Parathyroid adenoma (tissue), 2 donors: ENCODE measurements around the gene S100B.

ENCODE experiments used
- H2AFZ ChIP-seq: fragments of 300-600 bp; sonication (generic); one replicate; pipeline ENCODE4 v1.7.0; 2017; ENCODE audit warnings: antibody characterized with exemption, mild to moderate bottlenecking
- H3K27ac ChIP-seq: fragments of 300-600 bp; sonication (generic); one replicate; pipeline ENCODE4 v1.7.0; 2017
- H3K27me3 ChIP-seq: fragments of 300-600 bp; sonication (generic); one replicate; pipeline ENCODE4 v1.7.0; 2017; ENCODE audit warnings: low read length; ENCODE audit not compliant: control insufficient read depth, insufficient read depth
- H3K36me3 ChIP-seq: fragments of 300-600 bp; sonication (generic); one replicate; pipeline ENCODE4 v1.7.0; 2017; ENCODE audit warnings: low read length; ENCODE audit not compliant: control insufficient read depth, insufficient read depth
- H3K4me1 ChIP-seq: fragments of 300-600 bp; sonication (generic); one replicate; pipeline ENCODE4 v1.7.0; 2017; ENCODE audit warnings: control low read depth
- H3K4me2 ChIP-seq: fragments of 300-600 bp; sonication (generic); one replicate; pipeline ENCODE4 v1.7.0; 2017; ENCODE audit warnings: low read length
- H3K4me3 ChIP-seq: fragments of 300-600 bp; sonication (generic); one replicate; pipeline ENCODE4 v1.7.0; 2017; ENCODE audit warnings: low read depth, low read length
- H3K79me2 ChIP-seq: fragments of 300-600 bp; sonication (generic); one replicate; pipeline ENCODE4 v1.7.0; 2017; ENCODE audit warnings: control low read depth
- H3K9ac ChIP-seq: fragments of 300-600 bp; sonication (generic); one replicate; pipeline ENCODE4 v1.7.0; 2017; ENCODE audit warnings: mild to moderate bottlenecking
- H3K9me3 ChIP-seq: fragments of 300-600 bp; sonication (generic); one replicate; pipeline ENCODE4 v1.7.0; 2017; ENCODE audit warnings: low read length; ENCODE audit not compliant: control insufficient read depth
- CTCF ChIP-seq: fragments of 300-600 bp; sonication (generic); IDR thresholded peaks from one replicate; pipeline ENCODE4 v1.7.0; 2017; ENCODE audit warnings: antibody characterized with exemption, mild to moderate bottlenecking
- donor health status: primary hyperparathyroidism.

The S100B gene

GRCh38 chr21:46648539-46648938, 43.7 kb upstream of the S100B start:
- Histone ChIP-seq H3K79me2 (peaks cover 5% of the 10 kb centered on the region), H3K4me3 (no peak overlapping the region), H3K4me1 (no peaks in the 10 kb centered on the region), H2AFZ (no peak overlapping the region), H3K4me2 (no peak overlapping the region), H3K36me3 (no peaks in the 10 kb centered on the region), H3K9me3 (no peaks in the 10 kb centered on the region), H3K9ac (no peak overlapping the region), H3K27me3 (no peaks in the 10 kb centered on the region), H3K27ac (no peak overlapping the region)
- TF ChIP-seq CTCF = no peak

- Histone ChIP-seq H3K9me3 (no peaks in the 10 kb centered on the region), H3K4me2 (no peak overlapping the region), H3K4me3 (no peak overlapping the region), H3K79me2 (peaks cover 5% of the 10 kb centered on the region), H3K4me1 (no peaks in the 10 kb centered on the region), H3K9ac (no peak overlapping the region), H3K27me3 (no peaks in the 10 kb centered on the region), H3K27ac (no peak overlapping the region), H2AFZ (no peak overlapping the region), H3K36me3 (no peaks in the 10 kb centered on the region)
- TF ChIP-seq CTCF = no peak
These were observed 41.8 kb upstream of the S100B start for GRCh38 chr21:46646541-46647154.

GRCh38 chr21:46645840-46646239, 41.0 kb upstream of the S100B start:
- no peak overlapping the region for H3K4me3 ChIP-seq
- no peak overlapping the region for H2AFZ ChIP-seq
- H3K9ac ChIP-seq = no peak overlapping the region
- no peak for TF ChIP-seq CTCF
- H3K4me2 ChIP-seq = no peak overlapping the region
- no peaks in the 10 kb centered on the region for H3K27me3 ChIP-seq
- H3K36me3 ChIP-seq = no peaks in the 10 kb centered on the region
- H3K9me3 ChIP-seq = no peaks in the 10 kb centered on the region
- H3K4me1 ChIP-seq = no peaks in the 10 kb centered on the region
- H3K79me2 ChIP-seq = peaks cover 5% of the 10 kb centered on the region
- no peak overlapping the region for H3K27ac ChIP-seq

GRCh38 chr21:46643379-46644177, 38.7 kb upstream of the S100B start:
- Histone ChIP-seq H2AFZ (no peak overlapping the region), H3K9me3 (no peaks in the 10 kb centered on the region), H3K9ac (no peak overlapping the region), H3K4me1 (no peaks in the 10 kb centered on the region), H3K4me3 (no peak overlapping the region), H3K27me3 (no peaks in the 10 kb centered on the region), H3K27ac (no peak overlapping the region), H3K79me2 (no peaks in the 10 kb centered on the region), H3K36me3 (no peaks in the 10 kb centered on the region), H3K4me2 (no peak overlapping the region)
- no peak for TF ChIP-seq CTCF
